Mesendoderm (in vitro differentiated cells): ENCODE measurements around the gene DOP1A.

Experiments used
- DNase-seq: peaks from one replicate; pipeline ENCODE4 v3.0.0; 2013
- H2AK5ac ChIP-seq: 2 replicates; pipeline ENCODE4 v1.6.1; 2013; ENCODE audit warnings: low read length, inconsistent platforms
- H2BK120ac ChIP-seq: 2 replicates; pipeline ENCODE4 v1.6.1; 2013; ENCODE audit warnings: low read depth, mild to moderate bottlenecking, low read length, moderate library complexity, mixed read lengths
- H2BK15ac ChIP-seq: replicated peaks from 2 replicates; pipeline ENCODE4 v1.6.1; 2013; ENCODE audit warnings: low read depth, mild to moderate bottlenecking, moderate library complexity
- H2BK5ac ChIP-seq: 2 replicates; pipeline ENCODE4 v1.6.1; 2013; ENCODE audit warnings: low read length, inconsistent platforms
- H3K18ac ChIP-seq: 2 replicates; pipeline ENCODE4 v1.6.1; 2013; ENCODE audit warnings: mild to moderate bottlenecking, low read length, mixed read lengths
- H3K23ac ChIP-seq: one replicate; pipeline ENCODE4 v1.6.1; 2013; ENCODE audit warnings: low read length
- H3K27ac ChIP-seq: 2 replicates; pipeline ENCODE4 v1.5.1; 2013; ENCODE audit warnings: low read depth, mild to moderate bottlenecking, inconsistent platforms, low read length, moderate library complexity
- H3K27me3 ChIP-seq: 2 replicates; pipeline ENCODE4 v1.6.1; 2013; ENCODE audit warnings: low read length, control low read depth, mild to moderate bottlenecking, inconsistent platforms; ENCODE audit not compliant: insufficient read depth, poor library complexity
- H3K36me3 ChIP-seq: 2 replicates; pipeline ENCODE4 v1.6.1; 2013; ENCODE audit warnings: low read length, inconsistent platforms; ENCODE audit not compliant: control insufficient read depth, insufficient read depth
- H3K4ac ChIP-seq: one replicate; pipeline ENCODE4 v1.6.1; 2013; ENCODE audit warnings: low read depth, mild to moderate bottlenecking, low read length, moderate library complexity
- H3K4me1 ChIP-seq: 2 replicates; pipeline ENCODE4 v1.6.1; 2013; ENCODE audit warnings: low read depth, low read length, inconsistent platforms; ENCODE audit not compliant: control insufficient read depth
- H3K4me2 ChIP-seq: 2 replicates; pipeline ENCODE4 v1.6.1; 2013; ENCODE audit warnings: low read length
- H3K4me3 ChIP-seq: 2 replicates; pipeline ENCODE4 v1.5.1; 2013; ENCODE audit warnings: mild to moderate bottlenecking, low read length
- H3K56ac ChIP-seq: one replicate; pipeline ENCODE4 v1.6.1; 2013; ENCODE audit warnings: low read length
- H3K79me1 ChIP-seq: 2 replicates; pipeline ENCODE4 v1.6.1; 2013; ENCODE audit warnings: low read length, inconsistent platforms
- H3K79me2 ChIP-seq: 2 replicates; pipeline ENCODE4 v1.6.1; 2013; ENCODE audit warnings: mild to moderate bottlenecking, low read length; ENCODE audit not compliant: control insufficient read depth, insufficient read depth
- H3K9ac ChIP-seq: 2 replicates; pipeline ENCODE4 v1.6.1; 2013; ENCODE audit warnings: low read length, inconsistent platforms
- H4K5ac ChIP-seq: one replicate; pipeline ENCODE4 v1.6.1; 2013; ENCODE audit warnings: low read length
- H4K8ac ChIP-seq: one replicate; pipeline ENCODE4 v1.6.1; 2013; ENCODE audit warnings: low read depth, mild to moderate bottlenecking, control low read depth, low read length, moderate library complexity
- WGBS: extraction: QIAGEN DNeasy Blood & Tissue Kit; methylation state at CpG from one replicate; pipeline ENCODE4 v1.1.7; 2013; ENCODE audit warnings: low lambda C conversion rate, missing lambda C conversion rate; ENCODE audit not compliant: insufficient coverage; ENCODE audit errors: extremely low coverage; 5-methylcytosine and 5-hydroxymethylcytosine counted together

DOP1A gene

GRCh38 chr6:83113258-83113657 is 45.8 kb downstream of the DOP1A start:
- H2BK5ac ChIP-seq: no peak overlapping the region
- H3K23ac ChIP-seq: no peak overlapping the region
- H3K27me3 ChIP-seq: no peaks in the 10 kb centered on the region
- no peak overlapping the region for H3K56ac ChIP-seq
- H3K4me2 ChIP-seq: no peak overlapping the region
- H2AK5ac ChIP-seq: no peak overlapping the region
- no peak for DNase-seq
- no peaks in the 10 kb centered on the region for H3K36me3 ChIP-seq
- no peak overlapping the region for H2BK15ac ChIP-seq
- no peaks in the 10 kb centered on the region for H3K79me1 ChIP-seq
- WGBS: 100% methylated on average over 1 of the region's 4 CpGs
- no peaks in the 10 kb centered on the region for H3K79me2 ChIP-seq
- no peak overlapping the region for H3K9ac ChIP-seq
- H4K8ac ChIP-seq: no peak overlapping the region
- no peak overlapping the region for H3K27ac ChIP-seq
- no peak overlapping the region for H3K4me3 ChIP-seq
- H3K18ac ChIP-seq: no peak overlapping the region
- no peak overlapping the region for H4K5ac ChIP-seq
- H2BK120ac ChIP-seq: no peak overlapping the region
- no peak overlapping the region for H3K4ac ChIP-seq
- no peaks in the 10 kb centered on the region for H3K4me1 ChIP-seq

- Histone ChIP-seq H2BK5ac (no peak overlapping the region), H2BK120ac (no peak overlapping the region), H3K27me3 (no peaks in the 10 kb centered on the region), H3K4me2 (no peak overlapping the region), H3K36me3 (no peaks in the 10 kb centered on the region), H3K4me3 (no peak overlapping the region), H3K9ac (no peak overlapping the region), H3K4ac (no peak overlapping the region), H3K4me1 (no peaks in the 10 kb centered on the region), H3K27ac (no peak overlapping the region), H4K5ac (no peak overlapping the region), H2AK5ac (no peak overlapping the region), H3K18ac (no peak overlapping the region), H3K79me2 (no peaks in the 10 kb centered on the region), H3K56ac (no peak overlapping the region), H3K23ac (no peak overlapping the region), H3K79me1 (no peaks in the 10 kb centered on the region), H2BK15ac (no peak overlapping the region), H4K8ac (no peak overlapping the region)
- WGBS: no CpG with 5 or more reads among the region's 1 CpG
- no peak for DNase-seq
Measured at GRCh38 chr6:83114164-83114563, 46.7 kb downstream of the DOP1A start.

GRCh38 chr6:83117802-83118201 is 50.3 kb downstream of the DOP1A start:
- H2BK120ac ChIP-seq: no peak overlapping the region
- no peak overlapping the region for H4K5ac ChIP-seq
- no peak overlapping the region for H3K23ac ChIP-seq
- no peaks in the 10 kb centered on the region for H3K79me1 ChIP-seq
- H3K27me3 ChIP-seq: no peaks in the 10 kb centered on the region
- no peak overlapping the region for H3K9ac ChIP-seq
- no peak overlapping the region for H2BK15ac ChIP-seq
- H3K4me2 ChIP-seq: no peak overlapping the region
- WGBS: no CpG with 5 or more reads among the region's 1 CpG
- no peaks in the 10 kb centered on the region for H3K4me1 ChIP-seq
- no peak overlapping the region for H2AK5ac ChIP-seq
- no peak for DNase-seq
- no peak overlapping the region for H2BK5ac ChIP-seq
- H3K27ac ChIP-seq: no peak overlapping the region
- no peak overlapping the region for H3K18ac ChIP-seq
- no peak overlapping the region for H3K4me3 ChIP-seq
- no peaks in the 10 kb centered on the region for H3K36me3 ChIP-seq
- H3K79me2 ChIP-seq: no peaks in the 10 kb centered on the region
- H3K4ac ChIP-seq: no peak overlapping the region
- no peak overlapping the region for H3K56ac ChIP-seq
- H4K8ac ChIP-seq: no peak overlapping the region

- Histone ChIP-seq H3K9ac (no peak overlapping the region), H3K79me1 (no peaks in the 10 kb centered on the region), H3K56ac (no peak overlapping the region), H4K5ac (no peak overlapping the region), H3K27me3 (no peaks in the 10 kb centered on the region), H2BK120ac (no peak overlapping the region), H3K23ac (no peak overlapping the region), H2AK5ac (no peak overlapping the region), H3K79me2 (no peaks in the 10 kb centered on the region), H2BK5ac (no peak overlapping the region), H3K4me2 (no peak overlapping the region), H3K4me1 (no peaks in the 10 kb centered on the region), H4K8ac (no peak overlapping the region), H2BK15ac (no peak overlapping the region), H3K36me3 (no peaks in the 10 kb centered on the region), H3K4ac (no peak overlapping the region), H3K18ac (no peak overlapping the region), H3K4me3 (no peak overlapping the region), H3K27ac (no peak overlapping the region)
- no CpG with 5 or more reads among the region's 2 CpGs for WGBS
- DNase-seq: no peak
Measured at GRCh38 chr6:83119742-83120300, 52.4 kb downstream of the DOP1A start.

- Histone ChIP-seq H2AK5ac (no peak overlapping the region), H3K27me3 (no peaks in the 10 kb centered on the region), H2BK120ac (no peak overlapping the region), H3K23ac (no peak overlapping the region), H3K9ac (no peak overlapping the region), H4K8ac (no peak overlapping the region), H3K79me2 (no peaks in the 10 kb centered on the region), H3K36me3 (no peaks in the 10 kb centered on the region), H2BK15ac (no peak overlapping the region), H3K18ac (no peak overlapping the region), H3K56ac (no peak overlapping the region), H3K27ac (no peak overlapping the region), H3K4ac (no peak overlapping the region), H2BK5ac (no peak overlapping the region), H3K4me3 (no peak overlapping the region), H3K79me1 (no peaks in the 10 kb centered on the region), H4K5ac (no peak overlapping the region), H3K4me2 (no peak overlapping the region), H3K4me1 (no peaks in the 10 kb centered on the region)
- DNase-seq: no peak
- WGBS: no CpG with 5 or more reads among the region's 3 CpGs
Measured at GRCh38 chr6:83124553-83124952, 57.1 kb downstream of the DOP1A start.

- Histone ChIP-seq H3K4me3 (no peak overlapping the region), H3K18ac (no peak overlapping the region), H2AK5ac (no peak overlapping the region), H3K9ac (no peak overlapping the region), H3K56ac (no peak overlapping the region), H4K8ac (no peak overlapping the region), H4K5ac (no peak overlapping the region), H3K27me3 (no peaks in the 10 kb centered on the region), H3K27ac (no peak overlapping the region), H3K36me3 (no peaks in the 10 kb centered on the region), H3K4ac (no peak overlapping the region), H2BK15ac (no peak overlapping the region), H3K23ac (no peak overlapping the region), H2BK5ac (no peak overlapping the region), H3K4me1 (no peaks in the 10 kb centered on the region), H2BK120ac (no peak overlapping the region), H3K79me1 (no peaks in the 10 kb centered on the region), H3K79me2 (no peaks in the 10 kb centered on the region), H3K4me2 (no peak overlapping the region)
- no peak for DNase-seq
Measured at GRCh38 chr6:83125425-83125824, 58.0 kb downstream of the DOP1A start.
